Measurements from ENCODE around the gene NLN.
A peak's percentile ranks its signal among the peaks of the same experiment; 100 is the strongest.
"Not testable (repeated sequence)": the region's sequence is repeated elsewhere in the genome, so short reads cannot be mapped to it uniquely, and the experiment has no call there.

NLN gene

GRCh38 chr5:65674749-65675148, 47.3 kb upstream of the NLN start (continued):
- TF ChIP-seq ZNF148 (tag by site-specific recombination; IDR thresholded peaks at IDR 0.05; ENCODE audit: borderline replicate concordance) (no peak), ZNF521 (tag by site-specific recombination; IDR thresholded peaks at IDR 0.05) (no peak), SCRT2 (tag by site-specific recombination; IDR thresholded peaks at IDR 0.05) (peak; percentile 47; the same call in 1 of the 2 replicates)

GRCh38 chr5:65676056-65676455, 45.9 kb upstream of the NLN start:
- H3K9me3 ChIP-seq (ENCODE audit: control insufficient read depth, insufficient read depth, low read depth, low read length); H3K4me3 ChIP-seq (ENCODE audit: low read depth, low read length); H3K4me1 ChIP-seq (ENCODE audit: control insufficient read depth, insufficient read depth, low read length); POLR2A ChIA-PET; H3K27ac ChIP-seq (ENCODE audit: extremely low read depth, low read depth, low read length): not testable (repeated sequence)
- CTCF ChIA-PET: interaction anchor here (0.6 to 1.4 kb wide), 4 partner anchors 12 to 323 kb away, joined by 3 to 7 read pairs (median 3); no protein-coding TSS in a partner anchor
- H3K36me3 ChIP-seq (ENCODE audit: control insufficient read depth in 2 of 2, insufficient read depth in 1 of 2, low read length in 2 of 2): peaks cover 16 to 63% of the 10 kb centered on the region in 2 experiments

GRCh38 chr5:65682148-65682547, 39.9 kb upstream of the NLN start:
- no peak overlapping the region for H3K4me3 ChIP-seq (ENCODE audit: low read depth, low read length)
- no peaks in the 10 kb centered on the region for H3K4me1 ChIP-seq (ENCODE audit: control insufficient read depth, insufficient read depth, low read length)
- no peaks in the 10 kb centered on the region for H3K9me3 ChIP-seq (ENCODE audit: control insufficient read depth, insufficient read depth, low read depth, low read length)
- no peak for TF ChIP-seq ZNF768 (tag by site-specific recombination; IDR thresholded peaks at IDR 0.05)
- no peak for TF ChIP-seq ZNF114 (tag by site-specific recombination; IDR thresholded peaks at IDR 0.05)
- TF ChIP-seq ZNF423 (tag by site-specific recombination; IDR thresholded peaks at IDR 0.05): no peak
- no peak for TF ChIP-seq RBAK (tag by site-specific recombination; IDR thresholded peaks at IDR 0.05)
- no peak for TF ChIP-seq ZNF677 (tag by site-specific recombination; IDR thresholded peaks at IDR 0.05)
- no peak for TF ChIP-seq ZNF433 (tag by site-specific recombination; IDR thresholded peaks at IDR 0.05; ENCODE audit: low read depth)
- TF ChIP-seq ZNF580 (tag by site-specific recombination; IDR thresholded peaks at IDR 0.05): no peak
- TF ChIP-seq INSM2 (tag by site-specific recombination; IDR thresholded peaks at IDR 0.05): no peak
- TF ChIP-seq ZNF239 (tag by site-specific recombination; IDR thresholded peaks at IDR 0.05): no peak
- TF ChIP-seq AEBP2 (tag by site-specific recombination; IDR thresholded peaks at IDR 0.05; ENCODE audit: borderline replicate concordance): no peak
- no peak for TF ChIP-seq HOXA7 (CRISPR knock-in tag; IDR thresholded peaks at IDR 0.05; ENCODE audit: borderline replicate concordance)
- TF ChIP-seq ZFP69B (tag by site-specific recombination; IDR thresholded peaks at IDR 0.05): no peak
- no peak for TF ChIP-seq ATF2 (tag by site-specific recombination; IDR thresholded peaks at IDR 0.05; ENCODE audit: low read depth)
- CTCF ChIA-PET: interaction anchor here (0.7 kb wide), 1 partner anchor 61 kb away, joined by 3 read pairs; no protein-coding TSS in a partner anchor
- POLR2A ChIA-PET: no interaction called here
- H3K27ac ChIP-seq (ENCODE audit: extremely low read depth, low read depth, low read length): no peak overlapping the region
- peaks cover 21 to 68% of the 10 kb centered on the region in 2 experiments; a peak in 2 of 3 replicates for H3K36me3 ChIP-seq (ENCODE audit: control insufficient read depth in 2 of 2, insufficient read depth in 1 of 2, low read length in 2 of 2)
